Hematopoietic multipotent progenitor cell (in vitro differentiated cells): ENCODE results near the gene SLC7A1. TPM values are rescaled to one million over a fixed set of nuclear protein-coding genes. Genes with fewer than 3 reads are reported as not detected.
A peak's percentile ranks its signal among the peaks of the same experiment; 100 is the strongest.

ENCODE experiments used
- DNase-seq, 3 donors: peaks; one replicate each; pipeline ENCODE4 v3.0.0-alpha.2; 2011 to 2015; ENCODE audit warnings: low read depth in 2 of 3, low spot score in 2 of 3
- total RNA-seq: library from RNA; depleted of rRNA; stranded (reverse); fragments of >200 nt; gene quantifications from one replicate; pipeline ENCODE4 v1.2.3, GENCODE V29; 2012

The SLC7A1 gene
- total RNA-seq, 1 donor: 17.2 TPM

- no peak for DNase-seq
Measured at GRCh38 chr13:29513002-29513980, 82.2 kb downstream of the SLC7A1 start.

GRCh38 chr13:29511980-29512379, 83.5 kb downstream of the SLC7A1 start:
- DNase-seq: no peak

- DNase-seq: no peak
Measured at GRCh38 chr13:29511106-29511796, 84.2 kb downstream of the SLC7A1 start.

- no peak for DNase-seq
Measured at GRCh38 chr13:29510651-29511084, 84.8 kb downstream of the SLC7A1 start.

GRCh38 chr13:29509999-29510589, 85.4 kb downstream of the SLC7A1 start:
- DNase-seq: no peak

GRCh38 chr13:29508876-29509252, 86.6 kb downstream of the SLC7A1 start:
- no peak for DNase-seq

- peak; percentile 52 to 73 (median 54) for DNase-seq
Measured at GRCh38 chr13:29508130-29508875, 87.2 kb downstream of the SLC7A1 start.

- DNase-seq: no peak
Measured at GRCh38 chr13:29507356-29507755, 88.1 kb downstream of the SLC7A1 start.

GRCh38 chr13:29505950-29506349, 89.5 kb downstream of the SLC7A1 start:
- no peak for DNase-seq

GRCh38 chr13:29505511-29505910, 90.0 kb downstream of the SLC7A1 start:
- no peak for DNase-seq

- DNase-seq: no peak
Measured at GRCh38 chr13:29504691-29505090, 90.8 kb downstream of the SLC7A1 start.

- DNase-seq: peak in 2 of 3 donors; percentile 6
Measured at GRCh38 chr13:29503041-29503837, 92.2 kb downstream of the SLC7A1 start.

- DNase-seq: no peak
Measured at GRCh38 chr13:29502391-29503008, 93.0 kb downstream of the SLC7A1 start.

- DNase-seq: no peak
Measured at GRCh38 chr13:29501674-29502073, 93.8 kb downstream of the SLC7A1 start.

- DNase-seq: no peak
Measured at GRCh38 chr13:29500386-29500785, 95.1 kb downstream of the SLC7A1 start.

GRCh38 chr13:29499506-29500165, 95.9 kb downstream of the SLC7A1 start:
- no peak for DNase-seq

- no peak for DNase-seq
Measured at GRCh38 chr13:29498426-29499040, 97.0 kb downstream of the SLC7A1 start.

- DNase-seq: no peak
Measured at GRCh38 chr13:29497137-29497654, 98.3 kb downstream of the SLC7A1 start.
